GM12872 (cell line): Measurements from ENCODE around the gene SCART1.
"Not testable (repeated sequence)": the region's sequence is repeated elsewhere in the genome, so short reads cannot be mapped to it uniquely, and the experiment has no call there.

ENCODE experiments used
- CTCF ChIP-seq: IDR thresholded peaks from 3 replicates; pipeline ENCODE4 v1.5.1; 2011; ENCODE audit warnings: low read depth, mild to moderate bottlenecking, low read length, moderate library complexity; ENCODE audit not compliant: insufficient read depth

SCART1 gene

GRCh38 chr10:133424601-133425000 lies 29.1 kb upstream of the SCART1 start, which contains the start of gene SPRN:
TSS of gene SPRN (minus strand) at chr10:133424625. CDS start at chr10:133423681, 944 bp downstream.
- TF ChIP-seq CTCF: not testable (repeated sequence)

- peak; percentile 62; the same call in 2 of the 3 replicates for TF ChIP-seq CTCF
Measured at GRCh38 chr10:133438711-133439273, 15.0 kb upstream of the SCART1 start.

- TF ChIP-seq CTCF: no peak
Measured at GRCh38 chr10:133439517-133440461, 14.0 kb upstream of the SCART1 start.

GRCh38 chr10:133440633-133441285 lies 13.0 kb upstream of the SCART1 start:
- TF ChIP-seq CTCF: no peak

- no peak for TF ChIP-seq CTCF
Measured at GRCh38 chr10:133441780-133442179, 12.0 kb upstream of the SCART1 start.

- no peak for TF ChIP-seq CTCF
Measured at GRCh38 chr10:133442191-133442966, 11.4 kb upstream of the SCART1 start.
